GM10266 (cell line): ENCODE data around the gene SEC24A.
"Not testable (repeated sequence)": the region's sequence is repeated elsewhere in the genome, so short reads cannot be mapped to it uniquely, and the experiment has no call there.

Experiments
- DNase-seq: peaks from one replicate; pipeline ENCODE4 v3.0.0; 2012; ENCODE audit errors: extremely low spot score
- CTCF ChIP-seq: IDR thresholded peaks from 2 replicates; pipeline ENCODE4 v1.5.1; 2012; ENCODE audit warnings: mild to moderate bottlenecking, low read depth; ENCODE audit not compliant: control insufficient read depth, insufficient read depth; ENCODE audit errors: missing control alignments

Gene SEC24A

GRCh38 chr5:134651531-134651930 is 2.9 kb downstream of the SEC24A start:
- DNase-seq: no peak
- TF ChIP-seq CTCF: no peak

- DNase-seq: no peak
- TF ChIP-seq CTCF: no peak
These were observed 8.1 kb downstream of the SEC24A start for GRCh38 chr5:134656690-134657089.

GRCh38 chr5:134659456-134659855 is 10.9 kb downstream of the SEC24A start:
- no peak for DNase-seq
- TF ChIP-seq CTCF: no peak

GRCh38 chr5:134659922-134660321 is 11.3 kb downstream of the SEC24A start:
- DNase-seq: no peak
- no peak for TF ChIP-seq CTCF

- no peak for TF ChIP-seq CTCF
- DNase-seq: no peak
These were observed 14.4 kb downstream of the SEC24A start for GRCh38 chr5:134662971-134663370.

- no peak for DNase-seq
- TF ChIP-seq CTCF: no peak
These were observed 15.9 kb downstream of the SEC24A start for GRCh38 chr5:134664448-134664847.

GRCh38 chr5:134673546-134673945 is 25.0 kb downstream of the SEC24A start:
- not testable (repeated sequence) for DNase-seq

- not testable (repeated sequence) for DNase-seq
These were observed 28.8 kb downstream of the SEC24A start for GRCh38 chr5:134677357-134677756.

GRCh38 chr5:134690144-134690543 is 41.6 kb downstream of the SEC24A start:
- DNase-seq: not testable (repeated sequence)
